IgD-negative memory B cell (primary cell): ENCODE data around the gene TTLL11. TPM values are rescaled to one million over a fixed set of nuclear protein-coding genes. Genes with fewer than 3 reads are reported as not detected.
A peak's percentile ranks its signal among the peaks of the same experiment; 100 is the strongest.

Experiments used
- H3K27ac Mint-ChIP-seq, 3 donors: one replicate each; pipeline ENCODE4 v1.8.0; 2020 to 2022; ENCODE audit warnings: mild to moderate bottlenecking in 3 of 3, mixed read lengths in 3 of 3, moderate library complexity in 1 of 3
- H3K27me3 Mint-ChIP-seq: one replicate; pipeline ENCODE4 v1.8.0; 2021; ENCODE audit warnings: mixed read lengths
- H3K36me3 Mint-ChIP-seq: one replicate; pipeline ENCODE4 v1.8.0; 2020; ENCODE audit warnings: mild to moderate bottlenecking, mixed read lengths
- H3K4me1 Mint-ChIP-seq, 3 donors: one replicate each; pipeline ENCODE4 v1.8.0; 2020 to 2022; ENCODE audit warnings: mixed read lengths in 3 of 3, mild to moderate bottlenecking in 1 of 3
- H3K4me3 Mint-ChIP-seq, 4 donors: one replicate each; pipeline ENCODE4 v1.8.0; 2020 to 2022; ENCODE audit warnings: mild to moderate bottlenecking in 4 of 4, mixed read lengths in 4 of 4, moderate library complexity in 3 of 4
- H3K9me3 Mint-ChIP-seq, 3 donors: one replicate each; pipeline ENCODE4 v1.8.0; 2020 to 2021; ENCODE audit warnings: mixed read lengths in 3 of 3, mild to moderate bottlenecking in 1 of 3
- polyA plus RNA-seq: library from polyadenylated mRNA; unstranded; fragments of 300-500 nt; fragmentation: Illumina TruSeq; gene quantifications from one replicate; pipeline ENCODE4 v1.2.3, GENCODE V29; 2021

TTLL11 gene
- polyA plus RNA-seq, 1 donor from 2014 or later, result 6.0 TPM

- H3K27me3 Mint-ChIP-seq, result peaks cover 44% of the 10 kb centered on the region
- no peaks in the 10 kb centered on the region for H3K9me3 Mint-ChIP-seq
- no peaks in the 10 kb centered on the region for H3K36me3 Mint-ChIP-seq
- no peak overlapping the region for H3K27ac Mint-ChIP-seq
- H3K4me1 Mint-ChIP-seq, result peaks cover 5 to 12% (median 6%) of the 10 kb centered on the region in 3 donors
- no peak overlapping the region for H3K4me3 Mint-ChIP-seq
Observed at GRCh38 chr9:122128969-122129343, 35.8 kb upstream of the TTLL11 start.

- Mint-ChIP-seq H3K36me3 (no peaks in the 10 kb centered on the region), H3K27ac (no peak overlapping the region), H3K4me3 (peak overlapping the region in 1 of 4 donors; percentile 57)
Observed at GRCh38 chr9:122128007-122128968, 35.2 kb upstream of the TTLL11 start.

GRCh38 chr9:122127396-122127798, 34.3 kb upstream of the TTLL11 start:
- H3K36me3 Mint-ChIP-seq, result no peaks in the 10 kb centered on the region
- H3K9me3 Mint-ChIP-seq, result no peaks in the 10 kb centered on the region
- H3K4me1 Mint-ChIP-seq, result peaks cover 5 to 12% (median 6%) of the 10 kb centered on the region in 3 donors
- peak overlapping the region in 2 of 4 donors; percentile 9 to 22 for H3K4me3 Mint-ChIP-seq
- H3K27ac Mint-ChIP-seq, result no peak overlapping the region
- peaks cover 48% of the 10 kb centered on the region for H3K27me3 Mint-ChIP-seq

More at GRCh38 chr9:122128007-122128968, 35.2 kb upstream of the TTLL11 start:
- peaks cover 47% of the 10 kb centered on the region for H3K27me3 Mint-ChIP-seq
- no peaks in the 10 kb centered on the region for H3K9me3 Mint-ChIP-seq
- peaks cover 5 to 12% (median 6%) of the 10 kb centered on the region in 3 donors for H3K4me1 Mint-ChIP-seq

GRCh38 chr9:122126331-122127261, 33.5 kb upstream of the TTLL11 start:
- peaks cover 5 to 12% (median 6%) of the 10 kb centered on the region in 3 donors for H3K4me1 Mint-ChIP-seq
- H3K9me3 Mint-ChIP-seq, result no peaks in the 10 kb centered on the region
- peak overlapping the region in 3 of 4 donors; percentile 67 to 85 (median 83) for H3K4me3 Mint-ChIP-seq
- H3K27me3 Mint-ChIP-seq, result peaks cover 48% of the 10 kb centered on the region
- no peaks in the 10 kb centered on the region for H3K36me3 Mint-ChIP-seq
- H3K27ac Mint-ChIP-seq, result no peak overlapping the region

- H3K9me3 Mint-ChIP-seq, result no peaks in the 10 kb centered on the region
- peaks cover 5 to 12% (median 6%) of the 10 kb centered on the region in 3 donors for H3K4me1 Mint-ChIP-seq
- H3K36me3 Mint-ChIP-seq, result no peaks in the 10 kb centered on the region
- H3K27me3 Mint-ChIP-seq, result peaks cover 46% of the 10 kb centered on the region
- H3K27ac Mint-ChIP-seq, result no peak overlapping the region
- peak overlapping the region in 2 of 4 donors; percentile 48 to 83 for H3K4me3 Mint-ChIP-seq
Observed at GRCh38 chr9:122125509-122126330, 32.6 kb upstream of the TTLL11 start.

- H3K4me3 Mint-ChIP-seq, result peak overlapping the region in 2 of 4 donors; percentile 48 to 53
- H3K27me3 Mint-ChIP-seq, result peaks cover 42% of the 10 kb centered on the region
- H3K4me1 Mint-ChIP-seq, result peaks cover 5 to 12% (median 6%) of the 10 kb centered on the region in 3 donors
- H3K9me3 Mint-ChIP-seq, result no peaks in the 10 kb centered on the region
- H3K27ac Mint-ChIP-seq, result no peak overlapping the region
- H3K36me3 Mint-ChIP-seq, result no peaks in the 10 kb centered on the region
Observed at GRCh38 chr9:122125158-122125508, 32.0 kb upstream of the TTLL11 start.

GRCh38 chr9:122124528-122124927, 31.4 kb upstream of the TTLL11 start:
- H3K9me3 Mint-ChIP-seq, result no peaks in the 10 kb centered on the region
- H3K27me3 Mint-ChIP-seq, result peaks cover 42% of the 10 kb centered on the region
- peak overlapping the region in 1 of 3 donors; percentile 92 for H3K27ac Mint-ChIP-seq
- H3K36me3 Mint-ChIP-seq, result no peaks in the 10 kb centered on the region
- no peak overlapping the region for H3K4me3 Mint-ChIP-seq
- peaks cover 5 to 12% (median 6%) of the 10 kb centered on the region in 3 donors for H3K4me1 Mint-ChIP-seq

GRCh38 chr9:122124048-122124447, 30.9 kb upstream of the TTLL11 start:
- Mint-ChIP-seq H3K27ac (peak overlapping the region in 1 of 3 donors; percentile 92), H3K27me3 (peaks cover 38% of the 10 kb centered on the region), H3K36me3 (no peaks in the 10 kb centered on the region), H3K4me1 (peaks cover 5 to 12% (median 6%) of the 10 kb centered on the region in 3 donors), H3K9me3 (no peaks in the 10 kb centered on the region), H3K4me3 (no peak overlapping the region)

GRCh38 chr9:122122903-122123632, 30.0 kb upstream of the TTLL11 start:
- Mint-ChIP-seq H3K4me1 (peaks cover 5 to 12% (median 6%) of the 10 kb centered on the region in 3 donors), H3K9me3 (no peaks in the 10 kb centered on the region), H3K27ac (peak overlapping the region in 1 of 3 donors; percentile 29), H3K27me3 (peaks cover 38% of the 10 kb centered on the region), H3K4me3 (no peak overlapping the region), H3K36me3 (no peaks in the 10 kb centered on the region)

- H3K9me3 Mint-ChIP-seq, result no peaks in the 10 kb centered on the region
- H3K27ac Mint-ChIP-seq, result peak overlapping the region in 1 of 3 donors; percentile 29
- no peak overlapping the region for H3K4me3 Mint-ChIP-seq
- no peaks in the 10 kb centered on the region for H3K36me3 Mint-ChIP-seq
- peaks cover 35% of the 10 kb centered on the region for H3K27me3 Mint-ChIP-seq
- H3K4me1 Mint-ChIP-seq, result peaks cover 5 to 12% (median 6%) of the 10 kb centered on the region in 3 donors
Observed at GRCh38 chr9:122122468-122122867, 29.4 kb upstream of the TTLL11 start.

GRCh38 chr9:122121931-122122330, 28.8 kb upstream of the TTLL11 start:
- Mint-ChIP-seq H3K27ac (no peak overlapping the region), H3K4me3 (no peak overlapping the region), H3K9me3 (no peaks in the 10 kb centered on the region), H3K27me3 (peaks cover 30% of the 10 kb centered on the region), H3K36me3 (no peaks in the 10 kb centered on the region), H3K4me1 (peaks cover 5 to 12% (median 6%) of the 10 kb centered on the region in 3 donors)

GRCh38 chr9:122121391-122121790, 28.3 kb upstream of the TTLL11 start:
- no peak overlapping the region for H3K4me3 Mint-ChIP-seq
- peaks cover under 1 to 8% (median 4%) of the 10 kb centered on the region in 3 donors for H3K4me1 Mint-ChIP-seq
- peaks cover 26% of the 10 kb centered on the region for H3K27me3 Mint-ChIP-seq

GRCh38 chr9:122120316-122121071, 27.4 kb upstream of the TTLL11 start:
- peaks cover 22% of the 10 kb centered on the region for H3K27me3 Mint-ChIP-seq
- peaks cover 0 to 3% (median 3%) of the 10 kb centered on the region in 3 donors for H3K4me1 Mint-ChIP-seq
- no peak overlapping the region for H3K27ac Mint-ChIP-seq
- H3K4me3 Mint-ChIP-seq, result no peak overlapping the region
- peaks cover 0 to 1% (median 0%) of the 10 kb centered on the region in 3 donors for H3K9me3 Mint-ChIP-seq
- H3K36me3 Mint-ChIP-seq, result no peaks in the 10 kb centered on the region

More at GRCh38 chr9:122121391-122121790, 28.3 kb upstream of the TTLL11 start:
- Mint-ChIP-seq H3K27ac (no peak overlapping the region), H3K9me3 (peaks cover 0 to 1% (median 0%) of the 10 kb centered on the region in 3 donors), H3K36me3 (no peaks in the 10 kb centered on the region)
